ENCODE measurements around the gene NDUFB6.
"Not testable (repeated sequence)": the region's sequence is repeated elsewhere in the genome, so short reads cannot be mapped to it uniquely, and the experiment has no call there.

The NDUFB6 gene

DNA sequence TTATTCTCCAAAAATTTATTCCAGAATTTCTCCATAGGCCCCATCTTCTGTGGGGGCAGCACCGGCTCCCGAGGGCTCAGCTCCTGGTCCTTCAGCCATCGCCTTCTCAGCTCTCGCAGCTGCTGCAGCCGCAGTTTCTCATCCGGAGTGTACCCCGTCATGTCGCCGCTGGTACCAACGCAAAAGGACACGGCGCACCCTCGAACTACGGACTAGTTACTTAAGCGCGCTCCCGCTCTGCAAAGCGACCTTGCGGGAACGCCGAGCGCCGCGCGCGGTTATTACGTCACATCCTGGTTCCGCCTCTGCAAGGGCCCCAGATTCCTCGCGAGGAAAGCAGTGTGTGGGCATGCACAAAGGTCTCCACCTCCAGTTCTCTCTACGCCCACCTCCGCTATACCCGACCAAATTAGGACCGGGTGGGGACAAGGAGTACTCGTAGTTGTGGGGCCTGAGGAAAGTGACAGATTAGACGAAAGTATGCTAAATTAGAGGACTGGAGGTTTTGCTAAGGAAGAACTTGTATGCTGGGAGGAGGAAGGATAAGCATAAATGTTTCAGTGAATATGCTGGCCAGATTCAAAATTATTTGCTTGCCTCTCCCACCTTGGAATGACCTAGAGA is at the start of gene NDUFB6:
NDUFB6 (minus strand) TSS at position 260 of the 624 bp plus-strand sequence; CDS start at position 161, 99 bp downstream.
- peaks cover 19 to 23% (median 22%) of the 10 kb centered on the region in 10 experiments for H3K4me1 ChIP-seq
- H4K20me1 ChIP-seq = peaks cover 0 to 31% (median 13%) of the 10 kb centered on the region in 11 experiments; a peak in 11 of 22 replicates
- TF ChIP-seq Cebpa-rat (IDR thresholded peaks at IDR 0.05) = peak in 3 of 11 experiments; percentile 39 to 79 (median 71); a peak in 5 of 22 replicates
- H3K36me3 ChIP-seq = peaks cover 4 to 25% (median 17%) of the 10 kb centered on the region in 11 experiments; a peak in 19 of 22 replicates
- peak within 1 kb of the TSS; percentile 62 to 85 (median 75) for H3K27ac ChIP-seq
- peak within 1 kb of the TSS; percentile 77 to 96 (median 86) for H3K4me2 ChIP-seq
- peak within 1 kb of the TSS; percentile 83 to 98 (median 94) for H3K4me3 ChIP-seq
- H3K27me3 ChIP-seq = no peaks in the 10 kb centered on the region
- peak within 1 kb of the TSS; percentile 82 to 91 (median 85) for H3K9ac ChIP-seq
- H3K9me3 ChIP-seq (replicated peaks in 1 of 11) = no peaks in the 10 kb centered on the region

DNA sequence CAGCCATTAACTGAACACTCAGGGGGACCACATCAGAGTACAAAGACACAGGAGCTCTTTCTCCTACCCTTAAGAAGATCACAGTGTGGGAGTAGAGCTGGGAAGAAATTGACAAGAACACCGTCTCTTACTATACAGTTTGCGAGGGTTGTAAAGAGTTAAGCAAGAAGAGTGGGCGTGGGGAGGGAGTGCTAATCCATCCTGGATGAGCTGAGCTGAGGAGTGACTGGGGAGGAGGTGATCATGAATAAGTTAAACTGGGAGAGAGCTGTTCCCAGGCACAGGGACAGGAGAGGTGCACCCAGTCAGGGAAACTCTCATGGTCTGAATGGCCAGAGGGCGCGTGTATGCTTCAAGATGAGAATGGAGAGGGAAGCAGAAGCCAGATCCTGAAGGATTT is 45.3 kb upstream of the NDUFB6 start:
- no peak for TF ChIP-seq Cebpa-rat (IDR thresholded peaks at IDR 0.05)
- Histone ChIP-seq H4K20me1 (no peaks in the 10 kb centered on the region), H3K27me3 (no peaks in the 10 kb centered on the region), H3K9me3 (replicated peaks in 1 of 11) (no peaks in the 10 kb centered on the region), H3K27ac (no peak overlapping the region), H3K9ac (no peak overlapping the region), H3K4me1 (no peaks in the 10 kb centered on the region), H3K4me3 (no peak overlapping the region), H3K4me2 (no peak overlapping the region), H3K36me3 (no peaks in the 10 kb centered on the region)

- Histone ChIP-seq H3K9ac (no peak overlapping the region), H4K20me1 (no peaks in the 10 kb centered on the region), H3K4me1 (peaks cover 0 to 23% (median 8%) of the 10 kb centered on the region in 10 experiments; a peak in 12 of 20 replicates), H3K4me2 (peak overlapping the region in 6 of 11 experiments; percentile 15 to 52 (median 42); a peak in 11 of 22 replicates), H3K27me3 (peaks cover 0 to 9% (median 0%) of the 10 kb centered on the region in 11 experiments; a peak in 4 of 22 replicates), H3K27ac (peak overlapping the region in 2 of 11 experiments; percentile 28 to 29; a peak in 2 of 22 replicates), H3K9me3 (replicated peaks in 1 of 11) (peaks cover 12 to 19% (median 14%) of the 10 kb centered on the region in 11 experiments), H3K4me3 (no peak overlapping the region), H3K36me3 (no peaks in the 10 kb centered on the region; a peak in 1 of 22 replicates)
- TF ChIP-seq Cebpa-rat (IDR thresholded peaks at IDR 0.05) = no peak
Measured at GRCh38 chr9:32606811-32607210, 33.9 kb upstream of the NDUFB6 start.

DNA sequence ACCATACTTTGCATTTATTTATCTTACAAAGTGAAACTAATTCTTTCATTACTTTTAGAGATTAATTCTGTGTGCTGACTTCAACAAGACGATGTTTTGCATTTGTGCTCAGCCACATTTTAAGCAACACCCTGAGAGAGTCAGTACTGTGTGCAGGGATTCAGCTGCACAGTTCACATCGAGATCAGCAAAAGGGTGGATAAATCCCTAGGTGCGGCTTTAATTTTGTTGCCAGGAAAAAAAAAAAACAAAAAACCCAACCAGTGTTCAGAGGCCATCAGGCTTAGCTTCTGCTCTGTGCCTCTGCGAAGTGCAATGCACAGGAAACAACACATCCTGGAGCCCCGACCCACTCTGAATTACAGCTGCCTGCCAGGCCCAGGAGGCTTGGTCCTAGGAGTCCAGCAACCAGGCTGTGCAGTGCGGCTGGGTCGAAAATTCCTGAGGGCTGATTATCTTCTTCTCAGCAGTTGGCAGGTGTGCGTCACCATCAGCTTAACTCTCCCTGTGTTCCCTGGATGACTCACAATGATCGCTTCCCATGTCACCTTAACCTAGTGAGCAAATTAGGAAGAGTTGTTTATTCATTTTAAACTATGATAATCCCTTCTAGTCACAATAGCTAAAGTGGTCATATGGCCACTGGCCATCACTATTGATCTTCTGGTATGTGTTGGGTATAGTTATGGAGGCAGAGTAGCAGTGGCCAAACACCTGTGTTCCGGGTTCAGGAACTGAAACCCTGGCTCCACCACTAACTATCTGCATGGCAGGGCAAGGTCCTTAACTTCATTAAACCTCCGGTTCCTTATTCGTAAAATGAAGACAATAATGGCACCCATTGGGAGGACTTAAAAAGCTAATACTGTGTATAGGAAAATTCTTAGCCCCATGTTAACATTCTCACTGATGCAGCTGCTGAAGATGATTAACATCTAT is 31.2 kb upstream of the NDUFB6 start:
- H3K4me2 ChIP-seq = peak overlapping the region in 4 of 11 experiments; percentile 13 to 40 (median 28); a peak in 4 of 22 replicates
- H3K9me3 ChIP-seq (replicated peaks in 1 of 11) = peaks cover 12 to 19% (median 14%) of the 10 kb centered on the region in 11 experiments
- no peak overlapping the region for H3K4me3 ChIP-seq
- TF ChIP-seq Cebpa-rat (IDR thresholded peaks at IDR 0.05) = no peak
- H3K27me3 ChIP-seq = peaks cover 0 to 24% (median 0%) of the 10 kb centered on the region in 11 experiments; a peak in 4 of 22 replicates
- peaks cover 3 to 46% (median 27%) of the 10 kb centered on the region in 10 experiments; a peak in 16 of 20 replicates for H3K4me1 ChIP-seq
- no peaks in the 10 kb centered on the region; a peak in 1 of 22 replicates for H3K36me3 ChIP-seq
- no peak overlapping the region for H3K27ac ChIP-seq
- no peaks in the 10 kb centered on the region for H4K20me1 ChIP-seq
- H3K9ac ChIP-seq = no peak overlapping the region

DNA sequence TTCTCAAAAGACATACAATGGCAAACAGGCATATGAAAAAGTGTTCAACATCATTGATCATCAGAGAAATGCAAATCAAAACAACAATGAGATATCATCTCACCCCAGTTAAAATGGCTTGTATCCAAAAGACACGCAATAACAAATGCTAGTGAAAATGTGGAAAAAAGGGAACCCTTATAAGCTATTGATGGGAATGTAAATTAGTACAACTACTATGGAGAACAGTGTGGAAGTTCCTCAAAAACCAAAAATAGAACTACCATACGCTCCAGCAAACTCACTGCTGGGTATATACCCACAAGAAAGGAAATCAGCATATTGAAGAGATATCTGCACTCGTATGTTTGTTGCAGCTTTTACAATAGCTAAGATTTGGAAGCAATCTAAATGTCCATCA is 26.1 kb upstream of the NDUFB6 start:
- not testable (repeated sequence) for H3K9ac ChIP-seq, H3K4me3 ChIP-seq, H3K36me3 ChIP-seq, H4K20me1 ChIP-seq, H3K27ac ChIP-seq
- Histone ChIP-seq H3K9me3 (replicated peaks in 1 of 11) (peaks cover 3 to 17% (median 6%) of the 10 kb centered on the region in 11 experiments; a peak in 13 of 22 replicates), H3K27me3 (peaks cover 0 to 24% (median 0%) of the 10 kb centered on the region in 11 experiments; a peak in 4 of 22 replicates), H3K4me2 (peak overlapping the region in 9 of 11 experiments; percentile 16 to 66 (median 41); a peak in 15 of 22 replicates), H3K4me1 (peaks cover 4 to 54% (median 39%) of the 10 kb centered on the region in 10 experiments; a peak in 16 of 20 replicates)

DNA sequence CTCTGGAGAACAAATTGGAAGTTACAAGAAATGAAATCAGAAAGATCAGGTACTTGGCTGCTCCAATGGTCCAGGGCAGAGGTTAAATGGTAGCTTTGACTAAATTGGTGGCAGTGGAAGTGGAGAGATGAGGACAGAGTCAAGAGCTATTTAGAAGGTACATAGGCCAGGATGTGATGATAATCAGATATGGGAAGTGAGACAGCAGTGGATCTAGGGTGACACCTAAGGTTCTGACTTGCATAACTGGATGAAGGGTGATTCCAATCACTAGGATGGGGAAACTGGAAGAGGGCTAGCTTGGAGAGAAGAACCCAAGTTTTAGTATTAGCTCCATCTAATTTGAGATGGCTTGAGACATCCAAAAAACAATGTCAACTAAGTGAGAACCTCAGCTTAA is 24.0 kb upstream of the NDUFB6 start:
- H3K4me2 ChIP-seq = peak overlapping the region in 6 of 11 experiments; percentile 36 to 77 (median 64); a peak in 9 of 22 replicates
- H3K27me3 ChIP-seq = peaks cover 0 to 21% (median 0%) of the 10 kb centered on the region in 11 experiments; a peak in 4 of 22 replicates
- H3K36me3 ChIP-seq = no peaks in the 10 kb centered on the region
- H3K9me3 ChIP-seq (replicated peaks in 1 of 11) = peaks cover 3 to 17% (median 6%) of the 10 kb centered on the region in 11 experiments; a peak in 13 of 22 replicates
- peaks cover 4 to 51% (median 37%) of the 10 kb centered on the region in 10 experiments; a peak in 16 of 20 replicates for H3K4me1 ChIP-seq
- TF ChIP-seq Cebpa-rat (IDR thresholded peaks at IDR 0.05) = no peak
- H3K9ac ChIP-seq = no peak overlapping the region
- H3K4me3 ChIP-seq = no peak overlapping the region
- no peak overlapping the region for H3K27ac ChIP-seq
- H4K20me1 ChIP-seq = peaks cover 0 to 9% (median 0%) of the 10 kb centered on the region in 11 experiments; a peak in 1 of 22 replicates

GRCh38 chr9:32596096-32596865 is 23.3 kb upstream of the NDUFB6 start:
- peaks cover 3 to 17% (median 6%) of the 10 kb centered on the region in 11 experiments; a peak in 13 of 22 replicates for H3K9me3 ChIP-seq (replicated peaks in 1 of 11)
- peak overlapping the region in 8 of 11 experiments; percentile 3 to 77 (median 50); a peak in 12 of 22 replicates for H3K4me2 ChIP-seq
- H3K4me1 ChIP-seq = peaks cover 4 to 44% (median 32%) of the 10 kb centered on the region in 10 experiments; a peak in 16 of 20 replicates
- no peak for TF ChIP-seq Cebpa-rat (IDR thresholded peaks at IDR 0.05)
- no peak overlapping the region for H3K4me3 ChIP-seq
- H3K27ac ChIP-seq = no peak overlapping the region
- H4K20me1 ChIP-seq = peaks cover 0 to 9% (median 0%) of the 10 kb centered on the region in 11 experiments; a peak in 1 of 22 replicates
- H3K27me3 ChIP-seq = peaks cover 0 to 15% (median 0%) of the 10 kb centered on the region in 11 experiments; a peak in 3 of 22 replicates
- no peak overlapping the region for H3K9ac ChIP-seq
- H3K36me3 ChIP-seq = no peaks in the 10 kb centered on the region

- Histone ChIP-seq H3K4me1 (peaks cover 0 to 5% (median under 1%) of the 10 kb centered on the region in 10 experiments; a peak in 8 of 20 replicates), H4K20me1 (no peaks in the 10 kb centered on the region), H3K4me2 (no peak overlapping the region), H3K9ac (no peak overlapping the region), H3K9me3 (replicated peaks in 1 of 11) (peaks cover 0 to 7% (median 0%) of the 10 kb centered on the region in 11 experiments; a peak in 3 of 22 replicates), H3K27me3 (peaks cover 0 to 14% (median 0%) of the 10 kb centered on the region in 11 experiments; a peak in 3 of 22 replicates), H3K36me3 (no peaks in the 10 kb centered on the region), H3K4me3 (no peak overlapping the region), H3K27ac (no peak overlapping the region)
- no peak for TF ChIP-seq Cebpa-rat (IDR thresholded peaks at IDR 0.05)
Measured at GRCh38 chr9:32590898-32591297, 17.9 kb upstream of the NDUFB6 start.

Measured in BLaER1 treated with 17β-estradiol and CSF1 and Interleukin-3, amounts not matched to agents 10 nM and 100 nM (cell line).